Stimulated activated naive CD8-positive, alpha-beta T cell treated with anti-CD3 and anti-CD28 coated beads, Interleukin-15, amount 100 ng/mL, for 72 hours (primary cell): ENCODE measurements around the gene MAP3K20.

Experiments used
- ATAC-seq: fragments of 150-1000 bp; cut with Tn5 transposase; 2 replicates; pipeline ENCODE4 v1.10.0; 2021; ENCODE audit warnings: mild to moderate bottlenecking, moderate library complexity
- DNase-seq, 2 donors: peaks; one replicate each; pipeline ENCODE4 v3.0.0; 2021 to 2022
- H3K27ac Mint-ChIP-seq, 2 donors: one replicate each; pipeline ENCODE4 v1.8.0; 2022; ENCODE audit warnings: mild to moderate bottlenecking in 2 of 2, mixed read lengths in 2 of 2, moderate library complexity in 2 of 2
- H3K27me3 Mint-ChIP-seq: one replicate; pipeline ENCODE4 v1.8.0; 2022; ENCODE audit warnings: mixed read lengths
- H3K4me1 Mint-ChIP-seq: one replicate; pipeline ENCODE4 v1.8.0; 2022; ENCODE audit warnings: mild to moderate bottlenecking, mixed read lengths
- H3K4me3 Mint-ChIP-seq, 2 donors: one replicate each; pipeline ENCODE4 v1.8.0; 2022; ENCODE audit warnings: mild to moderate bottlenecking in 2 of 2, mixed read lengths in 2 of 2, moderate library complexity in 1 of 2
- H3K9me3 Mint-ChIP-seq, 2 donors: one replicate each; pipeline ENCODE4 v1.8.0; 2022; ENCODE audit warnings: mixed read lengths in 2 of 2

Gene MAP3K20

GRCh38 chr2:173226899-173227698 is 151.5 kb downstream of the MAP3K20 start:
- H3K4me1 Mint-ChIP-seq, result peaks cover 6% of the 10 kb centered on the region
- no peak for DNase-seq
- no peaks in the 10 kb centered on the region for H3K27me3 Mint-ChIP-seq
- no peak overlapping the region for H3K27ac Mint-ChIP-seq
- H3K4me3 Mint-ChIP-seq, result no peak overlapping the region
- H3K9me3 Mint-ChIP-seq, result no peaks in the 10 kb centered on the region
- ATAC-seq, result no peak

- DNase-seq (no peak), ATAC-seq (no peak)
- H3K27me3 Mint-ChIP-seq, result no peaks in the 10 kb centered on the region
- no peak overlapping the region for H3K4me3 Mint-ChIP-seq
- no peaks in the 10 kb centered on the region for H3K9me3 Mint-ChIP-seq
- peaks cover 6% of the 10 kb centered on the region for H3K4me1 Mint-ChIP-seq
- no peak overlapping the region for H3K27ac Mint-ChIP-seq
Measured at GRCh38 chr2:173229086-173229485, 153.4 kb downstream of the MAP3K20 start.

GRCh38 chr2:173230181-173230580 is 154.5 kb downstream of the MAP3K20 start:
- ATAC-seq (no peak), DNase-seq (no peak)
- Mint-ChIP-seq H3K4me1 (peaks cover 6% of the 10 kb centered on the region), H3K27ac (no peak overlapping the region), H3K4me3 (no peak overlapping the region), H3K9me3 (no peaks in the 10 kb centered on the region), H3K27me3 (peaks cover 10% of the 10 kb centered on the region)

GRCh38 chr2:173231042-173231441 is 155.4 kb downstream of the MAP3K20 start:
- H3K4me1 Mint-ChIP-seq, result peaks cover 6% of the 10 kb centered on the region

GRCh38 chr2:173231465-173231864 is 155.8 kb downstream of the MAP3K20 start:
- H3K4me1 Mint-ChIP-seq, result peaks cover 6% of the 10 kb centered on the region
- H3K9me3 Mint-ChIP-seq, result no peaks in the 10 kb centered on the region
- no peak for ATAC-seq
- no peak for DNase-seq
- H3K27ac Mint-ChIP-seq, result no peak overlapping the region
- H3K4me3 Mint-ChIP-seq, result no peak overlapping the region
- peaks cover 12% of the 10 kb centered on the region for H3K27me3 Mint-ChIP-seq

More at GRCh38 chr2:173231042-173231441, 155.4 kb downstream of the MAP3K20 start:
- ATAC-seq (no peak), DNase-seq (no peak)
- Mint-ChIP-seq H3K9me3 (no peaks in the 10 kb centered on the region), H3K4me3 (no peak overlapping the region), H3K27ac (no peak overlapping the region), H3K27me3 (peaks cover 12% of the 10 kb centered on the region)

- H3K27ac Mint-ChIP-seq, result no peak overlapping the region
- H3K9me3 Mint-ChIP-seq, result no peaks in the 10 kb centered on the region
- ATAC-seq (peak; percentile 48), DNase-seq (no peak)
- H3K4me1 Mint-ChIP-seq, result peaks cover 6% of the 10 kb centered on the region
- peaks cover 12% of the 10 kb centered on the region for H3K27me3 Mint-ChIP-seq
- no peak overlapping the region for H3K4me3 Mint-ChIP-seq
Measured at GRCh38 chr2:173232956-173233744, 157.5 kb downstream of the MAP3K20 start.

GRCh38 chr2:173235947-173236803 is 160.5 kb downstream of the MAP3K20 start:
- Mint-ChIP-seq H3K4me3 (no peak overlapping the region), H3K27me3 (peaks cover 20% of the 10 kb centered on the region), H3K27ac (no peak overlapping the region), H3K9me3 (no peaks in the 10 kb centered on the region), H3K4me1 (peaks cover 17% of the 10 kb centered on the region)
- DNase-seq, result no peak
- ATAC-seq, result no peak

GRCh38 chr2:173238385-173238784 is 162.7 kb downstream of the MAP3K20 start:
- H3K27ac Mint-ChIP-seq, result no peak overlapping the region
- H3K27me3 Mint-ChIP-seq, result peaks cover 21% of the 10 kb centered on the region

GRCh38 chr2:173238831-173239230 is 163.2 kb downstream of the MAP3K20 start:
- no peak for ATAC-seq
- H3K4me1 Mint-ChIP-seq, result peaks cover 11% of the 10 kb centered on the region

More at GRCh38 chr2:173238385-173238784, 162.7 kb downstream of the MAP3K20 start:
- no peak overlapping the region for H3K4me3 Mint-ChIP-seq
- no peak for DNase-seq
- ATAC-seq, result no peak
- H3K4me1 Mint-ChIP-seq, result peaks cover 11% of the 10 kb centered on the region
- no peaks in the 10 kb centered on the region for H3K9me3 Mint-ChIP-seq

GRCh38 chr2:173239644-173240043 is 164.0 kb downstream of the MAP3K20 start:
- no peak overlapping the region for H3K4me3 Mint-ChIP-seq

More at GRCh38 chr2:173238831-173239230, 163.2 kb downstream of the MAP3K20 start:
- peaks cover 26% of the 10 kb centered on the region for H3K27me3 Mint-ChIP-seq
- H3K4me3 Mint-ChIP-seq, result no peak overlapping the region
- DNase-seq, result no peak
- H3K9me3 Mint-ChIP-seq, result no peaks in the 10 kb centered on the region
- no peak overlapping the region for H3K27ac Mint-ChIP-seq

GRCh38 chr2:173240083-173240482 is 164.4 kb downstream of the MAP3K20 start:
- H3K4me3 Mint-ChIP-seq, result no peak overlapping the region
- DNase-seq, result no peak
- no peaks in the 10 kb centered on the region for H3K9me3 Mint-ChIP-seq
- peaks cover 11% of the 10 kb centered on the region for H3K4me1 Mint-ChIP-seq
- H3K27ac Mint-ChIP-seq, result no peak overlapping the region
- ATAC-seq, result no peak
- H3K27me3 Mint-ChIP-seq, result peaks cover 19% of the 10 kb centered on the region

More at GRCh38 chr2:173239644-173240043, 164.0 kb downstream of the MAP3K20 start:
- Mint-ChIP-seq H3K9me3 (no peaks in the 10 kb centered on the region), H3K27me3 (peaks cover 23% of the 10 kb centered on the region), H3K4me1 (peaks cover 11% of the 10 kb centered on the region), H3K27ac (no peak overlapping the region)
- ATAC-seq (peak; percentile 97), DNase-seq (peak; percentile 21 to 37)

- no peaks in the 10 kb centered on the region for H3K9me3 Mint-ChIP-seq
- H3K4me3 Mint-ChIP-seq, result no peak overlapping the region
- peaks cover 11% of the 10 kb centered on the region for H3K4me1 Mint-ChIP-seq
- ATAC-seq (no peak), DNase-seq (no peak)
- H3K27ac Mint-ChIP-seq, result no peak overlapping the region
- peaks cover 16% of the 10 kb centered on the region for H3K27me3 Mint-ChIP-seq
Measured at GRCh38 chr2:173241643-173242042, 166.0 kb downstream of the MAP3K20 start.

GRCh38 chr2:173247156-173247555 is 171.5 kb downstream of the MAP3K20 start:
- Mint-ChIP-seq H3K4me3 (no peak overlapping the region), H3K9me3 (no peaks in the 10 kb centered on the region), H3K27me3 (peaks cover 13% of the 10 kb centered on the region), H3K4me1 (no peaks in the 10 kb centered on the region), H3K27ac (no peak overlapping the region)
- no peak for ATAC-seq
- no peak for DNase-seq

- Mint-ChIP-seq H3K27me3 (peaks cover 24% of the 10 kb centered on the region), H3K4me1 (no peaks in the 10 kb centered on the region), H3K9me3 (no peaks in the 10 kb centered on the region), H3K27ac (no peak overlapping the region), H3K4me3 (no peak overlapping the region)
- ATAC-seq (no peak), DNase-seq (no peak)
Measured at GRCh38 chr2:173248381-173248780, 172.7 kb downstream of the MAP3K20 start.
